IMR-90 (cell line): ENCODE results near the gene TPP2. TPM values are rescaled to one million over a fixed set of nuclear protein-coding genes. Genes with fewer than 3 reads are reported as not detected.

ENCODE experiments used
- ATAC-seq: fragments of 200-7000 bp; cut with Tn5 transposase; 2 replicates; pipeline ENCODE4 v1.9.1; 2020; ENCODE audit warnings: low read depth, mild to moderate bottlenecking, moderate library complexity
- BruUV-seq: library from RNA; stranded (reverse); fragments of 400-500 nt; replicated peaks from 2 replicates; lab custom pipeline; 2021; lab: Mats Ljungman, UMichigan
- CTCF ChIA-PET: fragments of 300-600 bp; formaldehyde crosslinking; extraction: SDS; loops from one replicate; lab custom pipeline; 2021; ENCODE audit warnings: antibody characterized with exemption; lab: Yijun Ruan, JAX
- POLR2A ChIA-PET: fragments of 300-600 bp; sonication (Branson Sonifier 250); formaldehyde crosslinking; loops from one replicate; lab custom pipeline; 2022; ENCODE audit warnings: antibody characterized with exemption; ENCODE audit not compliant: unreplicated experiment; lab: Charles Lee
- DNase-seq: peaks from one replicate; pipeline ENCODE4 v3.0.0; 2013
- H2AFZ ChIP-seq: replicated peaks from 2 replicates; pipeline ENCODE3; 2013; ENCODE audit warnings: low read length, mild to moderate bottlenecking; ENCODE audit not compliant: poor library complexity
- H2AK5ac ChIP-seq: 2 replicates; pipeline ENCODE4 v1.6.1; 2013; ENCODE audit warnings: low read depth, low read length, inconsistent platforms
- H2AK9ac ChIP-seq: replicated peaks from 2 replicates; pipeline ENCODE3; 2013; ENCODE audit warnings: mild to moderate bottlenecking, low read depth, low read length, moderate library complexity; ENCODE audit not compliant: poor library complexity
- H2BK120ac ChIP-seq: 2 replicates; pipeline ENCODE4 v1.6.1; 2013; ENCODE audit warnings: low read depth, low read length, inconsistent platforms
- H2BK15ac ChIP-seq: 3 replicates; pipeline ENCODE4 v1.6.1; 2013; ENCODE audit warnings: low read depth, low read length, inconsistent platforms
- H2BK20ac ChIP-seq: 2 replicates; pipeline ENCODE4 v1.6.1; 2013; ENCODE audit warnings: low read depth, mild to moderate bottlenecking, inconsistent platforms, low read length, moderate library complexity
- H2BK5ac ChIP-seq: 2 replicates; pipeline ENCODE4 v1.6.1; 2013; ENCODE audit warnings: mild to moderate bottlenecking, low read depth, low read length, inconsistent platforms; ENCODE audit not compliant: poor library complexity, severe bottlenecking
- H3K14ac ChIP-seq: replicated peaks from 2 replicates; pipeline ENCODE4 v1.6.1; 2013; ENCODE audit warnings: low read depth, low read length, inconsistent platforms
- H3K18ac ChIP-seq: 2 replicates; pipeline ENCODE4 v1.6.1; 2013; ENCODE audit warnings: low read depth, low read length, control low read depth
- H3K23ac ChIP-seq: 2 replicates; pipeline ENCODE4 v1.6.1; 2013; ENCODE audit warnings: low read depth, low read length, inconsistent platforms
- H3K27ac ChIP-seq: 2 replicates; pipeline ENCODE4 v1.5.1; 2013; ENCODE audit warnings: mild to moderate bottlenecking, control low read depth, low read length; ENCODE audit not compliant: insufficient read depth
- H3K27me3 ChIP-seq: 2 replicates; pipeline ENCODE4 v1.6.1; 2013; ENCODE audit warnings: low read length; ENCODE audit not compliant: control insufficient read depth, insufficient read depth
- H3K36me3 ChIP-seq: 2 replicates; pipeline ENCODE4 v1.6.1; 2013; ENCODE audit warnings: low read length, mixed read lengths; ENCODE audit not compliant: control insufficient read depth, insufficient read depth
- H3K4ac ChIP-seq: 2 replicates; pipeline ENCODE4 v1.6.1; 2013; ENCODE audit warnings: low read depth, low read length, inconsistent platforms
- H3K4me1 ChIP-seq: 2 replicates; pipeline ENCODE4 v1.6.1; 2013; ENCODE audit warnings: low read length, mixed read lengths; ENCODE audit not compliant: control insufficient read depth, insufficient read depth
- H3K4me2 ChIP-seq: 2 replicates; pipeline ENCODE4 v1.6.1; 2013; ENCODE audit warnings: low read depth, mild to moderate bottlenecking, control low read depth, low read length, moderate library complexity
- H3K4me3 ChIP-seq: 2 replicates; pipeline ENCODE4 v1.5.1; 2013; ENCODE audit warnings: low read depth, mild to moderate bottlenecking, control low read depth, low read length, moderate library complexity; ENCODE audit not compliant: insufficient read depth
- H3K56ac ChIP-seq: 2 replicates; pipeline ENCODE4 v1.6.1; 2013; ENCODE audit warnings: low read length, inconsistent platforms; ENCODE audit not compliant: insufficient read depth; ENCODE audit errors: extremely low read depth
- H3K79me1 ChIP-seq, 2 experiments: 2 replicates each; pipeline ENCODE4 v1.6.1; 2013; ENCODE audit warnings: low read length in 2 of 2, inconsistent platforms in 1 of 2, low read depth in 1 of 2
- H3K9ac ChIP-seq: 2 replicates; pipeline ENCODE4 v1.6.1; 2013; ENCODE audit warnings: low read depth, low read length, control low read depth
- H3K9me1 ChIP-seq: 2 replicates; pipeline ENCODE4 v1.6.1; 2013; ENCODE audit warnings: low read length, inconsistent platforms; ENCODE audit not compliant: insufficient read depth
- H3K9me3 ChIP-seq: 2 replicates; pipeline ENCODE4 v1.6.1; 2013; ENCODE audit warnings: low read length; ENCODE audit not compliant: control insufficient read depth, insufficient read depth
- H4K20me1 ChIP-seq: 2 replicates; pipeline ENCODE4 v1.6.1; 2013; ENCODE audit warnings: low read length, inconsistent platforms; ENCODE audit not compliant: insufficient read depth
- H4K5ac ChIP-seq: 2 replicates; pipeline ENCODE4 v1.6.1; 2013; ENCODE audit warnings: mild to moderate bottlenecking, low read depth, low read length, control low read depth
- H4K8ac ChIP-seq, 2 experiments: 2 replicates each; pipeline ENCODE4 v1.6.1; 2013; ENCODE audit warnings: low read depth in 2 of 2, low read length in 2 of 2, control low read depth in 1 of 2, inconsistent platforms in 1 of 2
- H4K91ac ChIP-seq: 2 replicates; pipeline ENCODE4 v1.6.1; 2013; ENCODE audit warnings: low read depth, low read length, inconsistent platforms; ENCODE audit not compliant: insufficient read depth
- BHLHE40 ChIP-seq: fragments of 150-350 bp; IDR thresholded peaks from 2 replicates; pipeline ENCODE4 v1.6.1; 2016; ENCODE audit warnings: mild to moderate bottlenecking, low read depth, low read length
- CEBPB ChIP-seq: IDR thresholded peaks from 2 replicates; pipeline ENCODE4 v1.6.1; 2012; ENCODE audit warnings: low read depth, low read length, improper control_type of control experiment
- CHD1 ChIP-seq: IDR thresholded peaks from 2 replicates; pipeline ENCODE4 v1.6.1; 2012; ENCODE audit warnings: low read depth, low read length, improper control_type of control experiment
- CTCF ChIP-seq: conservative IDR thresholded peaks from 2 replicates; pipeline ENCODE4 v1.5.1; 2012; ENCODE audit warnings: mild to moderate bottlenecking, low read depth, low read length, improper control_type of control experiment
- ELK1 ChIP-seq: fragments of 150-350 bp; IDR thresholded peaks from 2 replicates; pipeline ENCODE4 v1.6.1; 2016; ENCODE audit warnings: low read depth, mild to moderate bottlenecking, low read length, moderate library complexity, borderline replicate concordance
- FOS ChIP-seq: fragments of 150-350 bp; IDR thresholded peaks from 2 replicates; pipeline ENCODE4 v1.6.1; 2016; ENCODE audit warnings: low read depth, low read length
- MAFK ChIP-seq: IDR thresholded peaks from 2 replicates; pipeline ENCODE4 v1.6.1; 2012; ENCODE audit warnings: low read depth, low read length, improper control_type of control experiment
- MAZ ChIP-seq: IDR thresholded peaks from 2 replicates; pipeline ENCODE4 v1.6.1; 2012; ENCODE audit warnings: low read depth, mild to moderate bottlenecking, low read length, improper control_type of control experiment, moderate library complexity, borderline replicate concordance
- MXI1 ChIP-seq: IDR thresholded peaks from 2 replicates; pipeline ENCODE4 v1.6.1; 2012; ENCODE audit warnings: low read depth, mild to moderate bottlenecking, low read length, moderate library complexity, borderline replicate concordance
- NFE2L2 ChIP-seq: fragments of 150-350 bp; IDR thresholded peaks from 2 replicates; pipeline ENCODE4 v1.6.1; 2016; ENCODE audit warnings: low read depth, mild to moderate bottlenecking, low read length
- POLR2A ChIP-seq: IDR thresholded peaks from 2 replicates; pipeline ENCODE4 v1.6.1; 2012; ENCODE audit warnings: mild to moderate bottlenecking, low read depth, low read length
- RAD21 ChIP-seq: IDR thresholded peaks from 2 replicates; pipeline ENCODE4 v1.6.1; 2012; ENCODE audit warnings: low read length, improper control_type of control experiment
- RCOR1 ChIP-seq: IDR thresholded peaks from 2 replicates; pipeline ENCODE4 v1.6.1; 2012; ENCODE audit warnings: mild to moderate bottlenecking, low read length, improper control_type of control experiment; ENCODE audit not compliant: insufficient replicate concordance
- RFX5 ChIP-seq: IDR thresholded peaks from 2 replicates; pipeline ENCODE4 v1.8.0; 2012; ENCODE audit warnings: low read depth, mild to moderate bottlenecking, low read length, moderate library complexity
- SMC3 ChIP-seq: fragments of 150-350 bp; IDR thresholded peaks from 2 replicates; pipeline ENCODE4 v1.6.1; 2016; ENCODE audit warnings: low read depth, mild to moderate bottlenecking, antibody characterized with exemption, low read length, moderate library complexity
- USF2 ChIP-seq: fragments of 150-350 bp; IDR thresholded peaks from 2 replicates; pipeline ENCODE4 v1.6.1; 2017; ENCODE audit warnings: mild to moderate bottlenecking, antibody characterized with exemption, low read length, low read depth
- WGBS, 2 experiments: methylation state at CpG; one replicate each; pipeline versions ENCODE4 v1.1.5 to v1.1.7; 2013; ENCODE audit warnings: missing lambda C conversion rate in 2 of 2; ENCODE audit not compliant: insufficient read length in 1 of 2; ENCODE audit errors: extremely low coverage in 2 of 2; 5-methylcytosine and 5-hydroxymethylcytosine counted together
- dilution Hi-C: fragments of 300-500 bp; cut with HindIII; formaldehyde crosslinking; loops from one replicate; pipeline ENCODE4 v1.14.3; 2018; ENCODE audit warnings: low sequenced_read_pairs; ENCODE audit not compliant: unreplicated experiment
- in situ Hi-C: fragments of 300-500 bp; cut with MboI; formaldehyde crosslinking; loops from 3 replicates; pipeline ENCODE4 v1.14.3; 2019; ENCODE audit warnings: low sequenced_read_pairs, inconsistent platforms, mixed read lengths
- intact Hi-C: fragments of 100-400 bp; cut with micrococcal nuclease; formaldehyde crosslinking; loops from 2 replicates; pipeline ENCODE4 v1.10.0; 2022
- polyA plus RNA-seq, 3 experiments: library from polyadenylated mRNA; depleted of rRNA; stranded (reverse); fragments of >200 nt; gene quantifications; 2 replicates each; pipeline ENCODE4 v1.2.3, GENCODE V29; 2012; ENCODE audit warnings: low replicate concordance in 1 of 3
- total RNA-seq: library from RNA; depleted of rRNA; stranded (reverse); fragments of >200 nt; gene quantifications from 2 replicates; pipeline ENCODE4 v1.2.3, GENCODE V29; 2012

TPP2 gene
- total and polyA plus RNA-seq, 2 of the 4 experiments (the other 2 are of a cell fraction): 27.6 to 52.9 TPM

GRCh38 chr13:102667911-102668310, 71.1 kb downstream of the TPP2 start:
- Histone ChIP-seq H3K9me3 (0 out of 2 replicates have a peak, but pooled peaks cover 2% of the 10 kb centered on the region), H4K91ac (no peak overlapping the region), H3K18ac (no peak overlapping the region), H2BK120ac (no peak overlapping the region), H3K9ac (no peak overlapping the region), H4K8ac (no peak overlapping the region), H3K14ac (no peak overlapping the region), H3K27ac (no peak overlapping the region), H3K36me3 (peaks cover 28% of the 10 kb centered on the region), H2BK20ac (no peak overlapping the region), H2BK5ac (no peak overlapping the region), H4K20me1 (no peaks in the 10 kb centered on the region), H2AFZ (no peak overlapping the region), H2AK9ac (no peak overlapping the region), H2AK5ac (no peak overlapping the region), H2BK15ac (no peak overlapping the region), H3K4me2 (no peak overlapping the region), H3K4me3 (no peak overlapping the region), H3K4ac (no peak overlapping the region), H3K27me3 (no peaks in the 10 kb centered on the region), H3K56ac (no peak overlapping the region), H3K79me1 (no peaks in the 10 kb centered on the region), H3K9me1 (no peaks in the 10 kb centered on the region), H3K23ac (no peak overlapping the region), H4K5ac (no peak overlapping the region), H3K4me1 (no peaks in the 10 kb centered on the region)
- in situ Hi-C loops: no loop called here
- WGBS, 2 experiments: 100% methylated on average over 1 of the region's 4 CpGs; no CpG with 5 or more reads in 1 of the 2 experiments
- ATAC-seq: no peak
- TF ChIP-seq RAD21: no peak
- TF ChIP-seq RFX5: no peak
- TF ChIP-seq SMC3: no peak
- TF ChIP-seq MXI1: no peak
- no peak for TF ChIP-seq CTCF
- TF ChIP-seq POLR2A: no peak
- no peak for TF ChIP-seq MAFK
- TF ChIP-seq CHD1: no peak
- TF ChIP-seq NFE2L2: no peak
- no peak for TF ChIP-seq FOS
- TF ChIP-seq BHLHE40: no peak
- no peak for TF ChIP-seq CEBPB
- no peak for TF ChIP-seq ELK1
- TF ChIP-seq USF2: no peak
- TF ChIP-seq MAZ: no peak
- no peak for TF ChIP-seq RCOR1
- dilution Hi-C loops: no loop called here
- no TSS peak for BruUV-seq
- intact Hi-C loops: no loop called here
- DNase-seq: no peak
- ChIA-PET CTCF (no interaction called here), POLR2A (no interaction called here)
